Body of pancreas (tissue), 4 donors: Measurements from ENCODE around the gene EFNA5. TPM values are rescaled to one million over a fixed set of nuclear protein-coding genes. Genes with fewer than 3 reads are reported as not detected.

Experiments
- ATAC-seq: fragments of 150-250 bp; one replicate; pipeline ENCODE4 v1.9.1; 2016
- DNase-seq, 4 donors: peaks; one replicate each; pipeline ENCODE4 v3.0.0-alpha.2; 2019
- H3K27ac ChIP-seq, 4 donors: fragments of 200-600 bp; sonication (generic); 1 replicate in 3 of 4; 2 replicates in 1 of 4; pipeline versions ENCODE4 v1.5.1 to v1.6.1; 2016 to 2019; ENCODE audit warnings: mild to moderate bottlenecking in 1 of 4, mixed read lengths in 1 of 4, moderate library complexity in 1 of 4
- H3K27me3 ChIP-seq, 2 donors: fragments of 200-600 bp; sonication (generic); one replicate each; pipeline ENCODE4 v1.6.0; 2016; ENCODE audit warnings: mild to moderate bottlenecking in 1 of 2
- H3K36me3 ChIP-seq, 2 donors: fragments of 200-600 bp; sonication (generic); replicated peaks in 1 of 2; 2 replicates each; pipeline ENCODE4 v1.5.1; 2016; ENCODE audit warnings: low read depth in 2 of 2; ENCODE audit not compliant: insufficient read depth in 1 of 2
- H3K4me1 ChIP-seq: fragments of 200-600 bp; sonication (generic); one replicate; pipeline ENCODE4 v1.6.0; 2016
- H3K4me3 ChIP-seq, 2 donors: fragments of 200-600 bp; sonication (generic); 1 replicate in 1 of 2; 2 replicates in 1 of 2; pipeline ENCODE4 v1.5.1; 2016 to 2019
- H3K9me3 ChIP-seq, 3 donors: fragments of 200-600 bp; sonication (generic); 1 replicate in 2 of 3; 2 replicates in 1 of 3; pipeline ENCODE4 v1.5.1; 2016
- CTCF ChIP-seq, 7 experiments: fragments of 450-650 bp in 4 of 7; fragments of 200-600 bp in 3 of 7; sonication (generic) in 3 of 7; IDR thresholded peaks; one replicate each; pipeline ENCODE4 v1.5.1; 2016 to 2019; ENCODE audit warnings: antibody characterized with exemption in 7 of 7
- POLR2A ChIP-seq, 3 donors: fragments of 450-650 bp; IDR thresholded peaks; one replicate each; pipeline ENCODE4 v1.6.1; 2016; ENCODE audit warnings: antibody characterized with exemption in 3 of 3, mild to moderate bottlenecking in 2 of 3
- WGBS, 2 donors: methylation state at CpG; one replicate each; pipeline ENCODE4 v1.1.5; 2017; 5-methylcytosine and 5-hydroxymethylcytosine counted together
- intact Hi-C: fragments of 100-400 bp; cut with DNase I; formaldehyde crosslinking; loops from one replicate; pipeline ENCODE4 v1.15.1; 2023
- total RNA-seq, 2 donors: library from RNA; depleted of rRNA; stranded (reverse); fragments of >200 nt; gene quantifications; one replicate each; pipeline ENCODE4 v1.1.0, GENCODE V29; 2016

Gene EFNA5
- total RNA-seq, 2 donors from 2014 or later = 1.3 to 3.4 TPM

GRCh38 chr5:107570181-107570580, 100.6 kb downstream of the EFNA5 start:
- H3K4me1 ChIP-seq = peaks cover 9% of the 10 kb centered on the region
- TF ChIP-seq POLR2A (IDR thresholded peaks at IDR 0.05) = no peak
- TF ChIP-seq CTCF (IDR thresholded peaks at IDR 0.05) = no peak
- no peaks in the 10 kb centered on the region for H3K27me3 ChIP-seq
- DNase-seq (no peak), ATAC-seq (no peak)
- H3K9me3 ChIP-seq = no peaks in the 10 kb centered on the region
- no peaks in the 10 kb centered on the region for H3K36me3 ChIP-seq
- intact Hi-C loops = no loop called here
- no peak overlapping the region for H3K27ac ChIP-seq
- no peak overlapping the region for H3K4me3 ChIP-seq
- 94 to 95% methylated on average over 4 of the region's 4 CpGs for WGBS, 2 donors

- no peak overlapping the region for H3K4me3 ChIP-seq
- WGBS, 2 donors = 78 to 80% methylated on average over 4 of the region's 4 CpGs
- H3K36me3 ChIP-seq = no peaks in the 10 kb centered on the region
- ATAC-seq (no peak), DNase-seq (no peak)
- no peaks in the 10 kb centered on the region for H3K27me3 ChIP-seq
- TF ChIP-seq POLR2A (IDR thresholded peaks at IDR 0.05) (no peak), CTCF (IDR thresholded peaks at IDR 0.05) (no peak)
- H3K27ac ChIP-seq = no peak overlapping the region
- peaks cover 9% of the 10 kb centered on the region for H3K4me1 ChIP-seq
- H3K9me3 ChIP-seq = no peaks in the 10 kb centered on the region
- intact Hi-C loops = no loop called here
These were observed 102.7 kb downstream of the EFNA5 start for GRCh38 chr5:107567901-107568671.

GRCh38 chr5:107566986-107567385, 103.8 kb downstream of the EFNA5 start:
- Histone ChIP-seq H3K27ac (no peak overlapping the region), H3K36me3 (no peaks in the 10 kb centered on the region), H3K4me3 (no peak overlapping the region), H3K9me3 (no peaks in the 10 kb centered on the region), H3K4me1 (peaks cover 9% of the 10 kb centered on the region), H3K27me3 (no peaks in the 10 kb centered on the region)
- DNase-seq = no peak
- ATAC-seq = no peak
- 59 to 62% methylated on average over 2 of the region's 2 CpGs for WGBS, 2 donors
- no peak for TF ChIP-seq POLR2A (IDR thresholded peaks at IDR 0.05)
- no peak for TF ChIP-seq CTCF (IDR thresholded peaks at IDR 0.05)
- intact Hi-C loops = no loop called here

- whole genome bisulfite sequencing, 2 donors = 70 to 74% methylated on average over 10 of the region's 10 CpGs
- ATAC-seq = no peak
- TF ChIP-seq CTCF (IDR thresholded peaks at IDR 0.05) = no peak
These were observed 104.7 kb downstream of the EFNA5 start for GRCh38 chr5:107565791-107566767.

More at GRCh38 chr5:107565791-107566767, 104.7 kb downstream of the EFNA5 start:
- Histone ChIP-seq H3K4me1 (peaks cover 5% of the 10 kb centered on the region), H3K27ac (no peak overlapping the region), H3K27me3 (no peaks in the 10 kb centered on the region), H3K4me3 (no peak overlapping the region), H3K9me3 (no peaks in the 10 kb centered on the region), H3K36me3 (no peaks in the 10 kb centered on the region)
- intact Hi-C loops = no loop called here
- no peak for DNase-seq
